Measurements from ENCODE around the gene HSD17B12.

HSD17B12 gene

DNA sequence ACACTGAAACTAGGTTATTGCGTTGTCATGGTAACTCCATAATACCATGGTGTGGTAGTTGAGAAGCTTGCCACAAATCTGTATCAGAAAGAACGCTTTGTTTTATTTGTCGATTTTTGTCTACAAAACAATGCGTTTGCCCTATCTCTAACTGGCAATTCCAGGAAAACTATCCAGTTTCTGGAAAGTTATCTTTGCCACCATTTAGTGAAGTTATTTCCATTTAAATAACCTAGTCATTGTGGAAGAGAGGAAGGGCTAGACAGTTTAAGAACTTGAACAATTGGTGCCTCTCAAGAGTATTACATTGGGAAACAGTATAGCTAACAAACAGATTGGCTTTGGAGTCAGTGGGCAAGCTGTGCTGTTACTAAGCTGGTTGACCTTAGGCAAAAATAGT lies 7.9 kb downstream of the HSD17B12 start:
- no peak for DNase-seq (ENCODE audit: low read depth in 2 of 2)

DNA sequence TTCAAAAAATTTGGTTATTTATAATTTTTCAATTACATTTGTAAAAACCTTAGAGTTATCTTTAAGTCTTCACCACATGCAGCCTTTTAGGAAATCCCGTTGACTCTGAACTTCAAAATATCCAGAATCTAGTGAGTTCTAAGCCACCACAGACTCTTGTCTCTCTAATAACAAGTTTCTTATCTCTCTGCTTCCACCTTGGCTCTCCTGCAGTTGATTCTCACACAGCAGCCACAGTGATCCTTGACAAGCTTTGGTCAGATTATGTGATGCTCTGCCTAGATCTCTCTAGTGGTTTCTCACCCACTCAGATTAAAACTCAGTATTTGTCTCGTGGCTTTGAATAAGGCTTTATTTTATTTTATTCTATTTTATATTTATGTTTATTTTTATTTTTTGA lies 8.6 kb downstream of the HSD17B12 start:
- no peak for DNase-seq (ENCODE audit: low read depth in 2 of 2)

DNA sequence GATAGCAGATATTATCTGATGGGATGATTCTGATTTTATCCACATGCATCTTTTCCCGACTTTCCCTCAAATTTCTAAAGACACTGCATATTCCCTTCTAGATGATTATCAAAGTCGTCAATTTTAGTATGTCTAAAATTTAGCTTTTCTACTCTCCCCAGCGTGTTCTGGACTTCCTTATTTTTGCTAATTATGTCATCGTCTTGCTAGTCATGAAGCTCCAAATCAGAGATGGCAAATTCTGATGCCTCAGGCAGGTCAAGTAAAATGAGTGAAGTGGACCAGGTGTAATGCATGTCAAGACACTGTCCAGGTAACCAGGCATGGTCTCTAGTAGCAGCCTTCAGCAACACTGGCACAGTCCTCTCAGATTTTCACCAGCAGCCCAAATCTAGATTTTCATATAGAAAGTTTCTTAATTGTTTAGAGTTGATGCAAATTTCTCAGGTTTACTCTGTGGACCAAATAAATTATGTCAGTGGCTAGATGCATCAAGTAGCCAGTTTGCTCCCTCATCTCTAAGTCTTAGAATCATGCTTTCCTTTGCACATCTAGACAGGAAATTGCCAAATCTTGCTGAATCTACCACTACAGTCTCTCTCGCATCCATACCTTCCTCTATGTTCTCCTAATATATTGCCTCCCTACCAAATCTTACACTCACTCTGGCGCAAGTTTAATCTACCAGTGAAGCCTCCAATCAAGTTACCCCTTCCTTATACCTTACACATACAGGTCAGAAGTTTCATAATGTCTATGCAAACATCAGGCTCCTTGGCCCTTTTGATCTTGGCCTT lies 10.6 kb downstream of the HSD17B12 start:
- DNase-seq (ENCODE audit: low read depth in 2 of 2) = no peak

DNA sequence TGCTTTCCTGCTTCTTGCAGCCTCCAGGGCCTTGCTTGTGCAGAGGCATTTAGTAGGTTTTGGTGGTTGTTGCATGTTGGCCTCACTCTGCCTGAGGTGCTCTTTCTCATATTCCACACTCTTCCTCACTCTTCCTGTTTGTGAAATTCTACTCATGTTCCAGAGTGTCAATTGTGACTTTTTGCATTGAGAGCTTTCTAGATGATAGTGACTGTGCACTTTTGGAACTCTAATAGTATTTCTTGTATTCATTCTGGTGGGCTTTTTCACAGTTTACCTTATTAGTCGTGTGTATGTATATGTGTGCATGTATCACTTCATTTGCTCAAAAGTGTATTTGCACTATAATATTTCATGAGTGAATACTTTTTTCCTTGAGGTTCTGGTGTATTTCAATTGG lies 11.3 kb downstream of the HSD17B12 start:
- no peak for DNase-seq (ENCODE audit: low read depth in 2 of 2)

DNA sequence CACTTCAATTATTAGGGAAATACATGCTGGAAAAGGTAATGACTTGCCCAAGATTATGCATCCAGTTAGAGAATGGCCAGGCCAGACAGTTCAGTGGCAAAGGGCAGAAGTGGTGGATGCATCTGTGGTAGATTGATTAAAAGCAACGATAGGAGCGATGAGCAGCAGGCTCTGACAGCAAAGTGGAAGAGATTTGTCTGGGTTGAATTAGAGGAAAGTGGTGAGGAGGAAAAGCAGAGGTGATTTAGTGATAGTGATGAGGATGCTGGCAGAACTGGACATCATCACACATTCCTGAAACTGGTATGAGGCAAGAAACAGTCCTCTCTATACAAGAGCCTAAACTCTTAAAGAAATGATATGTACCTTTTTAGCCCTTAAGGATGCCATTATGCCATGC lies 12.5 kb downstream of the HSD17B12 start:
- DNase-seq (ENCODE audit: low read depth in 2 of 2) = no peak

DNA sequence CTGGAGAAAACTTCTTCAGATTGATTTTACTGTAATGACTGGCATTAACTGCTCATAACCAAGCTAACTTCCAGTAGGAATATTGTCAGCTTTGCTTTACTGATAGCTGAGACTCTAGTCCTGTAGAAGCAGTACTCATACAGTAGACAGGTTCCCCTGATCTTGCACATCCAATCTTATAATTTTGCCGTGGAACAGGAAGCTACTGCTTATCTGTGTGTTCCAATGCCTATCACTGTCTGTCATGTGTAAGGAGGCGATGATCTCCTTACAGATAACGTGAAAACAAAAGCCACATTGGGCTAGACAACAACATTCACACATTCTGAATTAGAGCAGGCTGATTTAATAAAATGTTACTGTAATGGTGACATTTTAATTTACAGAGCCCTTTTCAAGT lies 13.2 kb downstream of the HSD17B12 start:
- DNase-seq (ENCODE audit: low read depth in 2 of 2) = no peak

DNA sequence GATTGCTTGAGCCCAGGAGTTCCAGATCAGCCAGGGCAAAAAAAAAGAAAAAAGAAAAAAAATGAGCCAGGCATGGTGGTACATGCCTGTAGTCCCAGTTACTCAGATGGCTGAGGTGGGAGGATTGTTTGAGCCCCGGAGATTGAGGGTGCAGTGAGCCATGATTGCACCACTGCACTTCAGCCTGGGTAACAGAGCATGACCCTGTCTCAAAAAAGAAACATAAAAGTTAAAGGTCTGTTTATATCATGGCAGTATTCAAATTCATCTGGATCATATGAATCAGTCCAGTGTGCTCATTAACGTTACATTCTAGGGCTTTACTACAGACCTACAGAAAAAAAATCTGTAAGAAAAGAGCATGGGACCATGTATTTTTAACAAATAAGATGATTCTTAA lies 13.9 kb downstream of the HSD17B12 start:
- no peak for DNase-seq (ENCODE audit: low read depth in 2 of 2)

DNA sequence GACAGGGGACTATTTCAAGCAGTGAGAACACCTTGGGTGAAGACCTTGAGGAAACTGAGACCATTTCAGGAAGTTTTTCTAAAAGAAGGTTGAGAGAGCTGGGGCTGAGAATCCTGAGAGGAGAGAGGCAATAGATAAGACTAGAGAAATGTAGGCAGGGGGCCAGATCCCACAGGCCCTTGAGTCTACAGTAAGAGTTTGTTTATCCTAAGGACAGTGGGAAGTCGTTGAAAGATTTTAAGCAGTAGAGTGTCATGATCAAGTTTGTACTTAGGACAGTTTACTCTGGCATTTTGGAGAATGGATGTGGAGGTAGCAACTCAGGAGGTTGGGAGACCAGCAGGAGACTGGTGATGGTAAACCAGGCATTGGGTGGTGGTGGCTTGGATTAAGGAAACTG lies 17.1 kb downstream of the HSD17B12 start:
- no peak for DNase-seq (ENCODE audit: low read depth in 2 of 2)

DNA sequence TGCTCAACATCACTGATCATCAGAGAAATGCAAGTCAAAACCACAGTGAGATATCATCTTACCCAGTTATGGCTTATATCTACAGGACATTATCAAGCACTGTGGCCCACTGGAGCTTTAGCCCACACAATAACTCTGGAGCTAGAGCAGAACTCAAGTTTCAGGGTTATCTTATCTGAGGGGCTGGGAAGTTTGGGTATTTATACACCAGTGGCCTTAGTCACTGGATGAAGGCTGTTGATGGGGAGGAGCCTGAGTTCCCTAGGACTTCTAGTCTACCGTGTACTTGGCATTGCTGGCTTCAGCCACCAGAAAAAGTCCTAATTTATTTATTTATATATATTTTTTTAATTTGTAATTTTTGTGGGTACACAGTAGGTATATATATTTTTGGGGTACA lies 19.3 kb downstream of the HSD17B12 start:
- no peak for DNase-seq (ENCODE audit: low read depth in 2 of 2)

DNA sequence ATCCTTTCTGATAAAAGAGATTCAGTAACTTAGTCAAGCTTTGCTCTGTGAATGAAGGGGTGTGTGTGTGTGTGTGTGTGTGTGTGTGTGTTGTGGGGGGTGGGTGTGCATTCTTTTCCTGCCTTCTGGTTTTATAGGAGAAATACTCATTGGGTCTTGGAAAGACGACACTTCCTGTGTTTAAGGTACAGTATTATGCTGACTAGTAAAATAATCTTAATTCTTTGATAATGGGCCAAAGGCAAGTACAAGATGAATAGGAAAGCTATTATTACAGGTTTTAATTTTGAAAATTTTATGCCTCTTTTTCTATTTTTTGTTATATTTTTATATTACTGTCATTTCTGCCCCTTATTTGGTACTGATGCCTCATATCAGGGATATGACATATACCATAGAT lies 26.1 kb downstream of the HSD17B12 start:
- DNase-seq (ENCODE audit: low read depth in 2 of 2) = no peak

DNA sequence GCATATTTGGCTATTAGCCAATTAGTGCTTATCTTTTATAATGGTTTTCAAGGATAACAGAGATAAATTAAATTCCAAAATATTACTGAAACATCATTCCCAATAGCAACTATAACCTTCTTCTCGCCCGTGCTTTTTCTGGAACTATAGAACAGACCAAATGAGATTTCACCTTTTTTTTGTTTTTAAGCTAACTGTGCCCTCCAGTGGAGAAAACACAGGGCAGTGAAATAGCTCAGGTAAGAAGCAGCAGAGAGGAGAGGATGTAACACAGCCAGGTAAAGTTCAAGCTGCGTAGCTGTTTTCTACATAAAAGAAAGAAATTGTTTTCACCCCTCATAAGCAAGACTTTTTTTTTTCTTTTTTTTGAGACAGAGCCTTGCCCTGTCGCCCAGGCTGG lies 28.2 kb downstream of the HSD17B12 start:
- no peak for DNase-seq (ENCODE audit: low read depth in 2 of 2)

DNA sequence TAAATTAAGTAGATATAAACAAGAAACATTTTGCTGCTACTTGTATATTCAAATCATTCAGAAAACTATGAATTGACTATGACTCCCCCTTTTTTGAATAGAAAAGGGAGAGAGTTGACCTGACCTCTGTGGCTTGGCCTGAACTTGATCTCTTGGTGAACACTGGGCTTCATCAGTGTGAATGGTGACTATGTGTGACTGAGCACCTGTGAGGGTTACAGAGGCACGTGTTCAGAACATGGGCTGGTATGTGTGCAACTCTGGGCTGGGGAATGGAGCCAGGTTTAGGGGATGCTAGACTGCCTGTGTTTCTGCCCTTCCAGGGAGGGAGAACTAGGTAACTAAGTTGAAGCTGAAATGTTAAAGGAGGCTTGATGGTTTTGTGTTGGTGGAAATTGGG lies 29.2 kb downstream of the HSD17B12 start:
- DNase-seq (ENCODE audit: low read depth in 2 of 2) = no peak

DNA sequence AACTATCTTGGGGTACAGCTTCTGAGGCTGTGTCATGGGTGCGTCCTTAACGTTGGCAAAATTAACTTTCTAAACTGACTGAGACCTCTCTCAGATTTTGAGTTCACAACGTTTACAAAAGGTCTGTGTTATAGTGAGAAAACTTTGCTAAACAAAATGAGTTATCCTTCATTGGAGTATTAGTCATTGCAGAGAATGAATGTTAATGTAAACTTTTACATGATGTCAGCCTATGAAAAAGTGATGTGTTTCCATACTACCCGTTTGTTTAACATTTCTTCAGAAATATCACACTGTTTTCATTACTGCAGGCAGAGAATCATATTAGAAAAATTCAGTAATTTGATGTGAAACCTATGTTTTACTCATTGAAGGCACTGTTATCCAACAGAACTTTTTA lies 32.1 kb downstream of the HSD17B12 start:
- no peak for DNase-seq (ENCODE audit: low read depth in 2 of 2)

DNA sequence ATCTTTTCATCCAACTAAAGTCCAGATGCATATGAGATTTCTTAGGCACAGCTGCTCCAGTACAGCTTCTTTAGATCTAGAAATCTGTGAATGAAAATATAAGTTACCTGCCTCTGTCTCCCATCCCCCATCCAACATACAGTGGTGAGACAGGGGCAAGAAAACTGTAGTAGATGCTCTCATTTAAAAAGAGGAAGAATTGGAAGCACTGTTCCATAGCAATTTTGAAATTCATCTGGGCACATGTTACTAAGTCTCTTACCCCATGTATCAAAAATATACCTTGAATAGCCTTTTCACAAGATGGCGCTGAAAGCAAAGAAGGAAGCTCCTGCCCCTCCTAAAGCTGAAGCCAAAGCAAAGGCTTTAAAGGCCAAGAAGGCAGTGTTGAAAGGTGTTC lies 37.8 kb downstream of the HSD17B12 start:
- DNase-seq (ENCODE audit: low read depth in 2 of 2) = no peak

DNA sequence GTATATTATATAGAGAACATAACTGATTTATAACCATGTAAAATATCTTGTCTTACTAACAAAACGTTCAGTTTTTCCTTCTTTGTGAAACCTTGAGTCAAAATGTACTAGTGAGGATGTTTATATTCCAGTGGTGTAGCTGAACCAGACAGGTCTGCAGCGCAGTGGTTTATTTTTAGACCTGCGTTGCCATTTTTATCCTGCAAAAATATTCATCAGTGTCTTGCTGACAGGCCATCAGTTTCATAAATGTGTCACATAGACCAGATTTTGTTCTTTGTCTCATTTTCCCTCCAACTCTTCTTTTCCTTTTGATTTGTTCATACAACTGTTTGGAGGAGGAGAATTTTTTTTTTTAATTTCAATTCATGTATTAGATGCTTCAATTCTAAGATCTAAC lies 43.1 kb downstream of the HSD17B12 start:
- no peak for DNase-seq (ENCODE audit: low read depth in 2 of 2)

DNA sequence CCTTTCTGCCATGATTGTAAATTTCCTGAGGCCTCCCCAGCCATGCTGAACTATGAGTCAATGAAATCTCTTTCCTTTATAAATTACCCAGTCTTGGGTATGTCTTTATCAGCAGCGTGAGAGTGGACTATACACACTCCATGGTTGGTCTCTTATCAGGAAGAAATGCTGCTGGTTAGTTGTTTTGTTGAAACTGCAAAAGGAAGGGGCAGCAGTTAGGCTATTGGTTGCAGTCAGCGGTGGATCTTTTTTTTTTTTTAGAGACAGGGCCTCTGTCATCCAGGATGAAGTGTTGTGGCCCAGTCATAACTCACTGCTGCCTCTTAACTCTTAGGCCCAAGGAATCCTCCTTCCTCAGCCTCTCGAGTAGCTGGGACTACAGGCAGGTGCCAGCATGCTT lies 51.7 kb downstream of the HSD17B12 start:
- no peak for DNase-seq (ENCODE audit: low read depth in 2 of 2)

DNA sequence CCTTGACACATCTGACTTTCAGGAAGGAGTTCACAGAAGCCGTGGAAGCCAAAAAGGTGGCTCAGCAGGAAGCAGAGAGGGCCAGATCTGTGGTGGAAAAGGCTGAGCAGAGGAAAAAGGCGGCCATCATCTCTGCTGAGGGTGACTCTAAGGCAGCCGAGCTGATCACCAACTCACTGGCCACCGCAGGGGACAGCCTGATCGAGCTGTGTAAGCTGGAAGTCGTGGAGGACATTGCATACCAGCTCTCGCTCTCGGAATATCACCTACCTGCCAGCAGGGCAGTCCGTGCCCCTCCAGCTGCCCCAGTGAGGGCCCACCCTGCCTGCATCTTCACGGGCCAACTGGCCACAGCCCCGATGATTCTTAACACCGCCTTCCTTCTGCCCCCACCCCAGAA lies 53.7 kb downstream of the HSD17B12 start:
- no peak for DNase-seq (ENCODE audit: low read depth in 2 of 2)

DNA sequence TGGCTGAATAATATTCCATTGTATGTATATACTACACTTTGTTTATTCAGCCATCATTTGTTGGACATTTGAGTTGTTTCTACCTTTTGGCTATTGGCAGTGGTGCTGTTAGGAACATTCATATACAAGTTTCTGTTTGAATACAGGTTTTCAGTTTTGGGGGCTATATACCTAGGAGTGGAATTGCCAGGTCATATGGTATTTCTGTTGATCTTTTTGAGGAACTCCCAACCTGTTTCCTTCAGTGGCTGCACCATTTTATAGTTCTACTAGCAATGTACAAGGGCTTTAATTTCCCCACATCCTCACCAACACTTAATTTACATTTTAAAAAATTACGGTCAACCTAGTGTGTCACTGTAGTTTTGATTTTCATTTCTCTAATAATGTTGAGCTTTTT lies 54.6 kb downstream of the HSD17B12 start:
- no peak for DNase-seq (ENCODE audit: low read depth in 2 of 2)

DNA sequence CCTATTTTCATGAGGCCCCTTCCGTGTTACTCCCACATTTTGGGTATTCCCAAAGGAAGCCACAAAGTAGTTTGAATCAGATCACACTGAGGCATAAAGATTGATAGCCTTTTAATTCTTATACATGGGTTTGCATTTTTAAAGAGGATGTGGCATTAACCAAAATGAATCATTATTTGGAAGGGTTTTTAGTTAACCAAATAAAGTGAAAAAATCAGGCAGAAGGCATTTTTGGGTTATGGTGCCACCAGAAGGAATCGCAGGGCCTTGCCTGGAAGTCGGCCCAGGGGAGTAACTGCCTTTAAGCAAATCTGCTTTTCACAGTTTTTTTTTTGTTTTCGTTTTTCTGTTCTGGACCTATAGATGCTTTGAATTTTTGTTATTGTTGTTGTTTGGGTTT lies 55.4 kb downstream of the HSD17B12 start:
- no peak for DNase-seq (ENCODE audit: low read depth in 2 of 2)

DNA sequence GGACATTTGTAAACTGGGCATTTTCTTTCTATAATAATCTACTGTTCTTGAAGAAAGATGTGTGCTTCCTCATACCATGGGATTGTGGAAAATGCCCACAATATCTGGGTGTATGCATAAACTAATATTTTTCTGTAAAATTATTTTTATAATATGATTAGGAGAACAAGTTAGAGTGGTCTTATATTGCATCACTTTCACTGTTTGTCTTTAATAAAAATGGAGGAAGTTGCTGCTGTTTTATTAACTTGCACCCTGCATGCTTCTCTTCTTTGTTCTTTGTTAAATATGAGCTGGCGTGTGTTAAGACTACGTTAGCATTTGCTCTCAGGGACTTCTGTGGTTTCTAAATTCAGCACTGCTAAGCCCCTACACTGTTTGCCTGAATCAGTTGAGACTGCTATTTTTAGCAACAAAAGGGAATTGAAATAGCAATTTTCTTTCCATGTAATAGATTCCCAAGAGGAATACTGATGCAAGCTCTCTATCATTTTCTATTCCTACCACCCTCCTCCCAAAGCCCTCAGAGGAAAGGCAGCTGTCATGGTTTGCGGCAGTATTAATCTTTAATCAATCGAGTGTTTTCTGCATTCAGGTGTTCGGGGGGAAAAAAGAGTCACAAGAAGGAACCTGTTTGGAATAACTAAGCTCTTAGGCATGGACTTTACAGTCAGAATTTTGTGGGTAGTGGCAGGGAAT lies 56.1 kb downstream of the HSD17B12 start:
- no peak for DNase-seq (ENCODE audit: low read depth in 2 of 2)

DNA sequence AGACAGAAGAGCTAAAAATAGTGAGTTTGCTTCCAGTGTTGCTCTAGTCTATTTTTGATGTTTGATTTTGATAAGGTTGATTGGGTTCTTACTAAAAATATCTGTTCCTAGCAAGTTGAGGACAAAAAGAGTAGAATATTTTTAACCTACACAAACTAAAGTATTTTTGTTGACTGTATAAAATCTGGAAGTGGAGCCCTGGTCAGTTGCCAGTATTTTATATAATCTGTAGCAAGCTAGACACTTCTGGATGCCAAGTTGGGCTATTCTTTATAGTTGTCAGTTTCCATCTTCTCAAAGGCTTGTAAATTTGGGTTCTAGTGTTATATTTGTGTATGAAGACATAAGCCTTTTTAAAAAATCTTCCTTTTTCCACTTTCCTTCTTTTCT lies 56.7 kb downstream of the HSD17B12 start:
- DNase-seq (ENCODE audit: low read depth in 2 of 2) = no peak

DNA sequence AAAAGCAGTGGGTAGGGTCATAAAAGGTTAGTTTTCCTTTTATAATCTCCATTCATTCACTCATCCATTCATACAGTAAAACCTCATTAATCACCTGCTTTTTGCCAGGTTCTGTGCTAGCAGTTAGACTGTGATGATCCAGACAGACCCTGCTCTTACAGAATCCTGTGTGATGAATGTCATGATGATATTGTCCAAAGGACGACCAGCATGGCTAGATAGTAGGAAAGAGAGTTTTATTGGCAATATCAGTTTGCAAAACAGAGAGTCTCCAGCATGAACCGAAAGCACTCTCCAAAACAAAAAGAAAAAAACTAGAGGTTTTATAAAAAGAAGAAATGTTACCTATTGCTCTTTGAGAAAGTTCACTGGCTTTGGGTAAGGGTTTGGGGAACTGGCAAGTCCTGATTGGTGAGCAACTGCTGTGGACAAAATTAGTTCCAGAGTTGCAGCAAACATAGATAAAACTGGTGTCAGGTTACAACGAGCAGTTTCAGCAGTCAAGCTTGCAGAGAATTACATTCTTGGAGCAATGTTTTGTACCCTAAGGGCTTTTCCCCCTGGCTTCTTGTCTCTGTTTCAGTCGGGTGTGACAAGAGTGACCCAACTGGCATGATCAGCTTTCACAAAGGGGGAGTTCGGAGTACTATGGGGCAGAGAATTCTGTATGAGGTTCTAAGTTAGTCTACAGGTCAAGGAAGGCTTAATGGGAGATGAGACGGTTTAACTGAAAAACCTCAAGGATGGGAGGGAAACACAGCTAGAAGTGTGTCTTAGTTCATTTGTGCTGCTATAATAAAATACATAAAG lies 58.3 kb downstream of the HSD17B12 start:
- DNase-seq (ENCODE audit: low read depth in 2 of 2) = no peak

DNA sequence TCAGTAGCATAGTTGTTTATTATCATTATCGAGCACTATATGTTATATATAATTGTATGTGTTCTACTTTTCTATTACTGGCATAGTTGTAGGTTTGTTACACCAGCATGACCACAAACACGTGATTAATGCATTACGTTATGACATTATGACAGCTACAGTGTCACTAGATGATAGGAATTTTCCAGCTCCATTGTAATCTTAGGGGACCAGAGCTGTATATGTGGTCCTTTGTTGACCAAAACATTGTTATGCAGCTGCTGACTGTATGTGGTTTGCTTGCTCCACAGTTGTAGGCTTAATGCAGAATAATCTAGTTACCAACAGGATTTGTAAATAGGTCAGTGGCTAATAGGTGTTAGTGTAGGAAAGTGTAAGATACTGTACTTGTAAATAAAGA lies 66.1 kb downstream of the HSD17B12 start:
- no peak for DNase-seq (ENCODE audit: low read depth in 2 of 2)

All from stimulated activated CD4-positive, alpha-beta T cell treated with anti-CD3 and anti-CD28 coated beads, Interleukin-1b, Interleukin-23, amount 100 ng/mL, for 1 hour (primary cell).